Spleen (tissue), 11 donors: ENCODE measurements around the gene PIAS1. TPM values are rescaled to one million over a fixed set of nuclear protein-coding genes. Genes with fewer than 3 reads are reported as not detected.
A peak's percentile ranks its signal among the peaks of the same experiment; 100 is the strongest.

Experiments used
- DNase-seq: peaks from one replicate; pipeline ENCODE4 v3.0.0-alpha.2; 2020
- H3K27ac ChIP-seq, 8 donors: fragments of 200-600 bp; sonication (generic) in 7 of 8; 1 replicate in 4 of 8; 2 replicates in 4 of 8; pipeline versions ENCODE4 v1.5.0 to v1.8.0; 2016 to 2021; ENCODE audit warnings: inconsistent platforms in 4 of 8, mild to moderate bottlenecking in 4 of 8, moderate library complexity in 1 of 8
- H3K27me3 ChIP-seq, 7 donors: fragments of 200-600 bp; sonication (generic) in 6 of 7; replicated peaks in 1 of 7; 1 replicate in 4 of 7; 2 replicates in 3 of 7; pipeline versions ENCODE4 v1.5.0 to v1.8.0; 2016 to 2021; ENCODE audit warnings: inconsistent platforms in 3 of 7, mild to moderate bottlenecking in 1 of 7
- H3K36me3 ChIP-seq, 6 donors: fragments of 200-600 bp; sonication (generic) in 5 of 6; 1 replicate in 4 of 6; 2 replicates in 2 of 6; pipeline versions ENCODE4 v1.5.0 to v1.8.0; 2016 to 2021; ENCODE audit warnings: inconsistent platforms in 2 of 6
- H3K4me1 ChIP-seq, 6 donors: fragments of 200-600 bp; sonication (generic) in 5 of 6; 1 replicate in 3 of 6; 2 replicates in 3 of 6; pipeline versions ENCODE4 v1.5.0 to v1.8.0; 2016 to 2021; ENCODE audit warnings: inconsistent platforms in 3 of 6
- H3K4me3 ChIP-seq, 8 donors: fragments of 200-600 bp; sonication (generic) in 7 of 8; 1 replicate in 4 of 8; 2 replicates in 4 of 8; pipeline versions ENCODE4 v1.5.0 to v1.8.0; 2016 to 2021; ENCODE audit warnings: inconsistent platforms in 4 of 8, mild to moderate bottlenecking in 4 of 8, moderate library complexity in 2 of 8
- H3K9me3 ChIP-seq, 8 donors: fragments of 200-600 bp; sonication (generic) in 7 of 8; 1 replicate in 4 of 8; 2 replicates in 4 of 8; pipeline versions ENCODE4 v1.5.0 to v1.8.0; 2016 to 2021; ENCODE audit warnings: inconsistent platforms in 4 of 8
- POLR2A ChIP-seq, 3 donors: fragments of 450-650 bp; IDR thresholded peaks; one replicate each; pipeline ENCODE4 v1.5.1; 2017; ENCODE audit warnings: antibody characterized with exemption in 3 of 3, mild to moderate bottlenecking in 1 of 3
- POLR2AphosphoS5 ChIP-seq, 3 donors: sonication (generic); formaldehyde crosslinking; IDR thresholded peaks; one replicate each; pipeline ENCODE4 v1.5.1; 2017; ENCODE audit warnings: antibody characterized with exemption in 3 of 3
- WGBS, 5 donors: extraction: QIAGEN DNeasy Blood & Tissue Kit in 3 of 5; methylation state at CpG; one replicate each; pipeline versions ENCODE4 v1.1.5 to v1.1.7; 2013 to 2018; 5-methylcytosine and 5-hydroxymethylcytosine counted together
- intact Hi-C: fragments of 100-400 bp; cut with DNase I; formaldehyde crosslinking; loops from one replicate; pipeline ENCODE4 v1.15.0; 2023; ENCODE audit warnings: low total_unique reads
- polyA plus RNA-seq, 3 donors: library from polyadenylated mRNA; stranded (reverse); fragments of 200-250 nt; gene quantifications; one replicate each; pipeline ENCODE4 v1.2.1, GENCODE V29; 2013
- total RNA-seq, 7 donors: library from RNA; depleted of rRNA in 3 of 7; stranded (reverse); fragments of >200 nt in 3 of 7; fragmentation: NEBNext Ultra II Directional in 4 of 7; extraction: Animal tissue kit (Norgen Biotek cat#: 25700) in 4 of 7; gene quantifications; one replicate each; pipeline versions ENCODE4 v1.1.0 to v1.2.1, GENCODE V29; 2016 to 2021
- TF ChIP-seq, protein P1 (sequence below), 11 experiments: fragments of 200-600 bp in 7 of 11; fragments of 450-650 bp in 4 of 11; sonication (generic) in 4 of 11; IDR thresholded peaks in 8 of 11; conservative IDR thresholded peaks in 3 of 11; 1 replicate in 7 of 11; 2 replicates in 4 of 11; pipeline versions ENCODE4 v1.4.0 to v1.8.0; 2016 to 2021; ENCODE audit warnings: antibody characterized with exemption in 11 of 11, inconsistent platforms in 4 of 11, mild to moderate bottlenecking in 1 of 11
- donor health status: healthy with polysubstance abuse.
- donor health status: DM: no; HTN: no; CAD: no; lungs with moderate emphysema.
- donor health status: DM: no; HTN: no; CAD: no.
- donor health status: Bipolar disorder and iron deficiency.
- donor health status: healthy.
- donor health status: DM: no; HTN: no; CAD: no.
- donor health status: DM: yes; HTN: yes; CAD: no.

PIAS1 gene
- total and polyA plus RNA-seq, 10 donors: 12.0 to 104 (median 64.7) TPM

DNA sequence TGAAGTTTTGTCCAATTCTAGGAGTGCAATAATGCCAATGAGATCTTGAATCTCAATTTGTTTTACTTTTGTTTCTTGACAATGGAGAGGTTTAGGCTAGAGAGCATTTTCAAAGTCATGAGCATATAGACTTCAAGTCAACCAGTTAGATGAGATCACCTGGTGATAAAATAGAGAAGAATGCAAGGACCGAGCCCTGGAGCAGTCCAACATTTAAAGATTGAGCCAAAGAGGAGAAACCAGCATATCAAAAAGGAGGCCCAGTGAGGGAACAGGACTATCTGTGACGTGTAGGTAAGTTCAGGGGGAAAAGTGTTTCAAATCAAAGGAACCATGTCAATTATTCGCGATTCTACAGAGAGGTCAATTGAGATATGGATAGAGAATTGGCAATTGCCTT is 1.7 kb upstream of the PIAS1 start:
- no peak for DNase-seq
- intact Hi-C loops: no loop called here
- TF ChIP-seq POLR2AphosphoS5 (IDR thresholded peaks at IDR 0.05) (no peak), POLR2A (IDR thresholded peaks at IDR 0.05) (no peak)
- TF ChIP-seq, protein P1, sequence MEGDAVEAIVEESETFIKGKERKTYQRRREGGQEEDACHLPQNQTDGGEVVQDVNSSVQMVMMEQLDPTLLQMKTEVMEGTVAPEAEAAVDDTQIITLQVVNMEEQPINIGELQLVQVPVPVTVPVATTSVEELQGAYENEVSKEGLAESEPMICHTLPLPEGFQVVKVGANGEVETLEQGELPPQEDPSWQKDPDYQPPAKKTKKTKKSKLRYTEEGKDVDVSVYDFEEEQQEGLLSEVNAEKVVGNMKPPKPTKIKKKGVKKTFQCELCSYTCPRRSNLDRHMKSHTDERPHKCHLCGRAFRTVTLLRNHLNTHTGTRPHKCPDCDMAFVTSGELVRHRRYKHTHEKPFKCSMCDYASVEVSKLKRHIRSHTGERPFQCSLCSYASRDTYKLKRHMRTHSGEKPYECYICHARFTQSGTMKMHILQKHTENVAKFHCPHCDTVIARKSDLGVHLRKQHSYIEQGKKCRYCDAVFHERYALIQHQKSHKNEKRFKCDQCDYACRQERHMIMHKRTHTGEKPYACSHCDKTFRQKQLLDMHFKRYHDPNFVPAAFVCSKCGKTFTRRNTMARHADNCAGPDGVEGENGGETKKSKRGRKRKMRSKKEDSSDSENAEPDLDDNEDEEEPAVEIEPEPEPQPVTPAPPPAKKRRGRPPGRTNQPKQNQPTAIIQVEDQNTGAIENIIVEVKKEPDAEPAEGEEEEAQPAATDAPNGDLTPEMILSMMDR (IDR thresholded peaks at IDR 0.05 in 8 of 11, conservative IDR thresholded peaks at IDR 0.05 in 3 of 11): no peak
- H3K4me1 ChIP-seq: peaks cover 17 to 36% (median 30%) of the 10 kb centered on the region in 6 donors
- H3K27me3 ChIP-seq: no peaks in the 10 kb centered on the region
- H3K36me3 ChIP-seq: no peaks in the 10 kb centered on the region
- 94 to 99% (median 96%) methylated on average over 4 of the region's 4 CpGs for WGBS, 5 donors
- no peak overlapping the region for H3K4me3 ChIP-seq
- H3K27ac ChIP-seq: no peak overlapping the region
- no peaks in the 10 kb centered on the region for H3K9me3 ChIP-seq

DNA sequence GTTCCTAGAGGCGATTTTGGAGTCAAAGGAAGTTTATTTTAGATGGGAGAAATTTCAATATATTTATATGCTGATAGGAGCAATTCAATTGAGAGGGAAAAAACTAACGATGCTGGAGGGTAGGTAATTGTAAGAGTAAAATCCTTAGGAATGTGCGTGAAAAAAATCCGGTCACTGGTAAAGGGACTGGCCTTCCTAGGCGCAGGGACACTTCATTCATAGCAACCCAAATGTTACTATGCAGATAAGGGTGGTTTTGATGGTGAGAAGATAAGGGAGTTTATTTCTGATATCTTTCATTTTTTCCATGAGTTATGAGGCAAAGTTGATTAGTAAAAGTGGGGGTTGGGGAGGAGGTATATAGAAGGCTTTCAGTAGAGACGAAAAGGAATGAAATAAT is 1.1 kb upstream of the PIAS1 start:
- no peak overlapping the region for H3K4me3 ChIP-seq
- H3K9me3 ChIP-seq: no peaks in the 10 kb centered on the region
- no peaks in the 10 kb centered on the region for H3K36me3 ChIP-seq
- intact Hi-C loops: no loop called here
- H3K27me3 ChIP-seq: no peaks in the 10 kb centered on the region
- H3K4me1 ChIP-seq: peaks cover 18 to 42% (median 35%) of the 10 kb centered on the region in 6 donors
- H3K27ac ChIP-seq: no peak overlapping the region
- WGBS, 5 donors: 87 to 97% (median 92%) methylated on average over 6 of the region's 6 CpGs
- no peak for DNase-seq
- TF ChIP-seq, protein P1 (IDR thresholded peaks at IDR 0.05 in 8 of 11, conservative IDR thresholded peaks at IDR 0.05 in 3 of 11): no peak
- TF ChIP-seq POLR2AphosphoS5 (IDR thresholded peaks at IDR 0.05): no peak
- TF ChIP-seq POLR2A (IDR thresholded peaks at IDR 0.05): no peak

DNA sequence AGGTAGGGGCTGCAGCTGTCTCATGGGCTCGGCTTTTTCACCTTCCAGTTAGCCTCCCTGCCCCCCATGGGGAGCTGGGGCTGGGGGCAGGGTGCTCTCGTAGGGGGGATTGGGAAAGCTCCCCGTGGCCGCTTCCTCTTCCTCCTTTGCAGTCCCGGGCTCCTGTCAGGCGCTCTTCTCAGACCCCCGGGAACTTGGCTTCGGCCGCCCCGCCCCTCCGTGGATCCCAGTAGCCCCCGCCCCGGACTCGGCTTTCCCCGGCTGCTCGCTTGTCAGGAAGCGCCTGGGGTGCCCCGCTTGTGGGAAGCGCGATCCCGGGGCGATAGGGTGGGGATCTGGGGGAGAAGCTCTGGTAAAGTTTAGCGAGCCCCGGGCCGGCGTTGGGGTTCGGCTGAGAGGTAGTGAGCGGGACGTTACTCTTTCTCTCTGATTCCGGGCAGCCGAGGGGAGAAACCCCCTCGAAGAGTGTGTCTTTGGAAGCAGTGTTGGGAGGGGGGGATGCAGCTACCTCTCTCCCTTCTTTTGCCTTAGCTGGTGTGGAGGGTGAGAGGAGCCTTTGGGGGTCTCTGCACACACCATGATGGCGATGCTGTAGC is 611 bp downstream of the PIAS1 start:
- intact Hi-C loops: no loop called here
- peak; percentile 92 for DNase-seq
- no peaks in the 10 kb centered on the region for H3K27me3 ChIP-seq
- WGBS, 5 donors: 0 to 1% (median 1%) methylated on average over 28 to 33 of the region's 33 CpGs
- peaks cover 21 to 59% (median 50%) of the 10 kb centered on the region in 6 donors for H3K4me1 ChIP-seq
- H3K9me3 ChIP-seq: no peaks in the 10 kb centered on the region
- peak overlapping the region; percentile 93 to 98 (median 96) for H3K27ac ChIP-seq
- peak overlapping the region; percentile 87 to 99 (median 96) for H3K4me3 ChIP-seq
- TF ChIP-seq POLR2A (IDR thresholded peaks at IDR 0.05): no peak
- TF ChIP-seq, protein P1 (IDR thresholded peaks at IDR 0.05 in 8 of 11, conservative IDR thresholded peaks at IDR 0.05 in 3 of 11): no peak
- no peak for TF ChIP-seq POLR2AphosphoS5 (IDR thresholded peaks at IDR 0.05)
- peaks cover 0 to 8% (median 0%) of the 10 kb centered on the region in 6 donors for H3K36me3 ChIP-seq

DNA sequence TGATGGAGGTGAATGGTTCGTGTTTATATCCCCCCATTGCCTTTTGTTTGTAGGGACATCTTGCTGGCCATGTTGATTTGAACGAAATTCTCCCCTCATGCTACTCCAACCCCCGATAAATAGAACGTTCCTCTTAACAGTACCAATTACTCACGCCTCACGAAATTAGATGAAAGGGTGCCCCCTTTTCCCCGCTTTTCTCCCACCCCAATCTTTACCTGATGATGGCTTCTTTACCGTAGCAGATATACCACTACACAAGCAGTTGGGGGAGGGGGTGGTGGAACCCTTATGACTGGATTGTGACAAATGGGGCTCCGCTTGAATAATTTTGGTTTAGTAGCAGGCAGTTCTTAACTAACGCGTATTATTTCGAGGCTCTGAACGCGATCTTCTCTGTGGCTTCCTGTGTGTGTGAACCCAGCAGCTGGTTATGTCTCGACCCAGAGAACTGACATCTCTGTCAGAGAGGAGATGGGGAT is 1.1 kb downstream of the PIAS1 start:
- peak overlapping the region; percentile 87 to 99 (median 96) for H3K4me3 ChIP-seq
- 0 to 1% (median 0%) methylated on average over 15 of the region's 15 CpGs for WGBS, 5 donors
- intact Hi-C loops: no loop called here
- peaks cover 21 to 64% (median 55%) of the 10 kb centered on the region in 6 donors for H3K4me1 ChIP-seq
- peaks cover 0 to 13% (median 0%) of the 10 kb centered on the region in 6 donors for H3K36me3 ChIP-seq
- peak overlapping the region; percentile 93 to 98 (median 96) for H3K27ac ChIP-seq
- no peaks in the 10 kb centered on the region for H3K27me3 ChIP-seq
- TF ChIP-seq, protein P1 (IDR thresholded peaks at IDR 0.05 in 8 of 11, conservative IDR thresholded peaks at IDR 0.05 in 3 of 11): no peak
- TF ChIP-seq POLR2AphosphoS5 (IDR thresholded peaks at IDR 0.05): peak in 1 of 3 donors; percentile 18
- TF ChIP-seq POLR2A (IDR thresholded peaks at IDR 0.05): no peak
- no peaks in the 10 kb centered on the region for H3K9me3 ChIP-seq
- no peak for DNase-seq
